Retinal pigment epithelial cell (primary cell): Measurements from ENCODE around the gene MYO5B.

Source experiments
- DNase-seq: peaks from one replicate; pipeline ENCODE4 v3.0.0-alpha.2; 2010; ENCODE audit warnings: low read depth
- H3K4me3 ChIP-seq: 2 replicates; pipeline ENCODE4 v1.5.1; 2011; ENCODE audit warnings: mild to moderate bottlenecking, low read length, control low read depth, moderate library complexity
- TF ChIP-seq, protein P1 (sequence below): conservative IDR thresholded peaks from 2 replicates; pipeline ENCODE4 v1.5.1; 2011; ENCODE audit warnings: low read depth, low read length, control low read depth, inconsistent platforms

The MYO5B gene

GRCh38 chr18:49968644-49969309 lies 226.2 kb downstream of the MYO5B start:
- TF ChIP-seq, protein P1, sequence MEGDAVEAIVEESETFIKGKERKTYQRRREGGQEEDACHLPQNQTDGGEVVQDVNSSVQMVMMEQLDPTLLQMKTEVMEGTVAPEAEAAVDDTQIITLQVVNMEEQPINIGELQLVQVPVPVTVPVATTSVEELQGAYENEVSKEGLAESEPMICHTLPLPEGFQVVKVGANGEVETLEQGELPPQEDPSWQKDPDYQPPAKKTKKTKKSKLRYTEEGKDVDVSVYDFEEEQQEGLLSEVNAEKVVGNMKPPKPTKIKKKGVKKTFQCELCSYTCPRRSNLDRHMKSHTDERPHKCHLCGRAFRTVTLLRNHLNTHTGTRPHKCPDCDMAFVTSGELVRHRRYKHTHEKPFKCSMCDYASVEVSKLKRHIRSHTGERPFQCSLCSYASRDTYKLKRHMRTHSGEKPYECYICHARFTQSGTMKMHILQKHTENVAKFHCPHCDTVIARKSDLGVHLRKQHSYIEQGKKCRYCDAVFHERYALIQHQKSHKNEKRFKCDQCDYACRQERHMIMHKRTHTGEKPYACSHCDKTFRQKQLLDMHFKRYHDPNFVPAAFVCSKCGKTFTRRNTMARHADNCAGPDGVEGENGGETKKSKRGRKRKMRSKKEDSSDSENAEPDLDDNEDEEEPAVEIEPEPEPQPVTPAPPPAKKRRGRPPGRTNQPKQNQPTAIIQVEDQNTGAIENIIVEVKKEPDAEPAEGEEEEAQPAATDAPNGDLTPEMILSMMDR, result no peak
- no peak for DNase-seq
- H3K4me3 ChIP-seq, result no peak overlapping the region

DNA sequence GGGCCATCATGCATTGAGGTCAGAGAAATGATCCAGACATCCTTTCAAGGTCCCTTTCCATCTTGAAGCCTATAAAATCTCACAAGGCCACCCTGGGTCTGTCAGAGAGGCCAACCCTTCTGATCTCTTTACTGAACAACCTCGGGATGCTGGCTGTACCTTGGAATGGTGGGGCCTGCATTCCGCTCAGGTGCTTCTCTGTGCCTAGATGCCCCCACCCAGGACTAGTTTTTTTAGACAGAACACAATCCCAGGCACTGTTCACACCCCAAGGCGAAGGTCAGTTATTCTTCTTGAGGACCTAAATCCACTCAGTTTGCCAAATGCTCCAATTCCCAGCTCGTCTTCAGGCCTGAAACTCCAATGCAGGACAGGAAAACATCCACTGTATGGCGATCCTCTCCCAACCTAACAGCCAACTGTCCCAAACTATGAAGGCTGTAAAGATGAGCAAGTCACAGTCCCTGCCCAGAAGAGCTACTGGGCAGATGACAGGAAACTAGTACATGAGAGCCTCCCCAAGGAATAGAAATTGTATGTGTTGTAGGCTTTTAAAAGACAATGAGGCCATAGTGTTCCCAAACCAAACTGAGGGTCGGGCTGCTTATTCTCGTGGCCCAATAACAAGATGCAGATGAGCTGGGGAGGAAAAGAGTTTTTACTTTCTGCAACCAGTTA lies 227.2 kb downstream of the MYO5B start:
- H3K4me3 ChIP-seq, result no peak overlapping the region
- TF ChIP-seq, protein P1, result no peak
- no peak for DNase-seq

- TF ChIP-seq, protein P1, result no peak
- no peak for DNase-seq
- no peak overlapping the region for H3K4me3 ChIP-seq
These were observed 227.8 kb downstream of the MYO5B start for GRCh38 chr18:49967171-49967570.

GRCh38 chr18:49966090-49966489 lies 228.9 kb downstream of the MYO5B start:
- TF ChIP-seq, protein P1, result no peak
- no peak for DNase-seq
- H3K4me3 ChIP-seq, result no peak overlapping the region

GRCh38 chr18:49963217-49963616 lies 231.7 kb downstream of the MYO5B start:
- H3K4me3 ChIP-seq, result no peak overlapping the region
- DNase-seq, result no peak
- TF ChIP-seq, protein P1, result no peak

DNA sequence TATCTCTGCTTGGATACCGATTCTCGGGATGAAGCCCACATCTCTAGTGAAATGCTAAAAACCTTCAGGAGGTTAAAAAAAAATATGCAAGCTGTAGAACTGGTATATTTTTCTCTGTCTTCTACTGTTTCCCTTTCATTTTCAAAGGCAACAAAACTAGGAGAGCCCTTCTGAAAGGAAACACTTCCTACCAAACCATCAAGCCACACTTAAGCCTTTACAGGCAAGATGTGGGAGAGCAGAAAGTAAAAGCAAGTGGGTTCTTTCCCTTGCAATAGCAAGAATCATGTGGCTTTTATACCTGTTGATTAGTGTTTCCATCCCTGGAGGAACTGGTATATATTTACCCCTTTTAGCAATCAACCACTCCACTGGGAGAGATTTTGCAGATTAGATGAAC lies 233.7 kb downstream of the MYO5B start:
- DNase-seq, result no peak
- TF ChIP-seq, protein P1, result no peak

DNA sequence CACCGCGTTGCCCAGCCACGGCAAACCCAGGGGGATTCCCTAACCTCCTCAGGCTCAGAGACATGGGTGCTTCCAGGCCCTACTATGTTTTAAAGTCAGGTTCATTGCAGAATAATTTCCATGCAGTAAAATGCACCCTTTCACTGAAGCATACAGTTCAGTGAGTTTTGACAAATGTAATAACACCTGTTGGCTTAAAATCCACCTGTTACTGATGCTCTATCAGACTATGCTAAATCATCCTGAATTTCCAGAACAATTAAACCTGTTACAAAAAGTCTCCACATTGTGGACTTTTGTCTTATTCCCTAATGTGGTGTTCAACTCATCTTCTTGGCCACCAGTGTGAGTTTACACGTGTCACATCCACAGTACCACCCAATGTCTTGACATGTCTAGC lies 234.6 kb downstream of the MYO5B start:
- TF ChIP-seq, protein P1, result no peak
- H3K4me3 ChIP-seq, result no peak overlapping the region
- DNase-seq, result no peak

More for the DNA sequence above, 233.7 kb downstream of the MYO5B start:
- H3K4me3 ChIP-seq, result no peak overlapping the region
